Naive thymus-derived CD8-positive, alpha-beta T cell (primary cell): ENCODE results near the gene PTPN14. TPM values are rescaled to one million over a fixed set of nuclear protein-coding genes. Genes with fewer than 3 reads are reported as not detected.
A peak's percentile ranks its signal among the peaks of the same experiment; 100 is the strongest.

Source experiments
- ATAC-seq, 2 donors: fragments of 150-1000 bp; cut with Tn5 transposase in 1 of 2; sonication (Bioruptor Pico), chemical (Tn5 transposase) in 1 of 2; 1 replicate in 1 of 2; 2 replicates in 1 of 2; pipeline ENCODE4 v1.10.0; 2021; ENCODE audit warnings: mild to moderate bottlenecking in 2 of 2, moderate library complexity in 2 of 2
- POLR2A ChIA-PET: fragments of 350-600 bp; sonication (Branson Sonifier 250); formaldehyde crosslinking; loops from one replicate; lab custom pipeline; 2021; ENCODE audit warnings: antibody characterized with exemption; lab: Charles Lee
- DNase-seq, 10 donors: peaks; one replicate each; pipeline versions ENCODE4 v3.0.0 to v3.0.0-alpha.2; 2020 to 2022
- H3K27ac Mint-ChIP-seq, 10 donors: one replicate each; pipeline ENCODE4 v1.8.0; 2020 to 2022; ENCODE audit warnings: mild to moderate bottlenecking in 10 of 10, mixed read lengths in 10 of 10, moderate library complexity in 4 of 10, inconsistent platforms in 1 of 10
- H3K27me3 Mint-ChIP-seq, 5 donors: one replicate each; pipeline ENCODE4 v1.8.0; 2021 to 2022; ENCODE audit warnings: mixed read lengths in 5 of 5
- H3K36me3 Mint-ChIP-seq, 3 donors: one replicate each; pipeline ENCODE4 v1.8.0; 2020 to 2022; ENCODE audit warnings: mixed read lengths in 3 of 3, mild to moderate bottlenecking in 2 of 3, inconsistent platforms in 1 of 3
- H3K4me1 Mint-ChIP-seq, 4 donors: one replicate each; pipeline ENCODE4 v1.8.0; 2021 to 2022; ENCODE audit warnings: mixed read lengths in 4 of 4
- H3K4me3 Mint-ChIP-seq, 10 donors: one replicate each; pipeline ENCODE4 v1.8.0; 2020 to 2022; ENCODE audit warnings: mild to moderate bottlenecking in 10 of 10, mixed read lengths in 10 of 10, moderate library complexity in 6 of 10, inconsistent platforms in 1 of 10
- H3K9me3 Mint-ChIP-seq, 9 donors: one replicate each; pipeline ENCODE4 v1.8.0; 2020 to 2022; ENCODE audit warnings: mixed read lengths in 9 of 9, mild to moderate bottlenecking in 3 of 9, inconsistent platforms in 1 of 9, moderate library complexity in 1 of 9
- polyA plus RNA-seq, 3 donors: library from polyadenylated mRNA; unstranded; fragments of 300-500 nt; fragmentation: Illumina TruSeq; gene quantifications; one replicate each; pipeline ENCODE4 v1.2.3, GENCODE V29; 2021
- total RNA-seq, 8 experiments: library from RNA in 2 of 8; stranded (reverse) in 2 of 8; gene quantifications; one replicate each; pipeline ENCODE4 v1.2.3 and lab custom pipeline; 2021 to 2026

PTPN14 gene
- total and polyA plus RNA-seq, 5 experiments from 2014 or later: 0.01 to 0.05 (median 0.03) TPM; not detected in 1

DNA sequence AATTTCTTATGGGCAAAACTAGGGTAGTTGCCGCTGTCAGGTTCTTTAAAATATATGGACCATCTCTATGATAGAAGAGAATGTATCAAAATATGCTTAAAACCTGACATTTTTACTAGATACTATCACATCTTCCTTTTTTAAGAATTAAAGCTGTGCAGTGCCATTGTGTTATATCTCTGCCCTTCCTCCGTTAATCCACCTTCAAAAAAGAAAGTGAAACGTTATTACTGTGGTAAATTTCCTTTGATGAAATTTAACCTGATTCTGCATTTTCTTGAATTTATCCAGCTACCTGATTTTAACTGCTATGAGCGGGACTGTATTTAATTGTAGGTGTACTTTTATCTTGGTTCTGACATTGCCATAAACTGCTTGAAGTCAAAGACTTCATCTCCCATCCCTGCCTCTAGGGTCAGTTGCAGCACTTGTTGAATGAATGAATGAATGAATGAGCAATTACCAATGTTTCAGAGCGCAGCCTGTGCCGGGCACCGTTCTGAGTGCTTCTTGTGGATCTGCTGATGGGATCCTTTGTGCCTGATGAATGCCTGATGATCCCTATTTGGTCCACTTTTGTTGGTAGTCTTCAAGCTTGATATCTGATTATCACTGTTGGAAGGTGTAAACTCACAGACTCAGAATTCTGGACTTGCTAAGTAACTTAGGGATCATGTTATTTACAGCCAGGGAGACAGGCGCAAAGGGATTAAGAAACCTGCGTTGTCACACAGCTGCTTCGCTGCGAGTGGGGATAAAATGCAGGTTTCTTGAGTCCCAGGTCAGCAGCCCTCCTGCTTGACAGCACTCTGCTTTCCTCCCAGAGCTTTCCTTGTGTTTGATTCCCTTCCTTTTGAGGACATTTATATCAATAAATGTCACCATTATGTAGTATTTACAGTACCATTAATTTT lies 240.4 kb downstream of the PTPN14 start:
- peak overlapping the region in 7 of 10 donors; percentile 3 to 65 (median 51) for H3K27ac Mint-ChIP-seq
- peaks cover 0 to 33% (median 5%) of the 10 kb centered on the region in 3 donors for H3K36me3 Mint-ChIP-seq
- no peaks in the 10 kb centered on the region for H3K27me3 Mint-ChIP-seq
- POLR2A ChIA-PET: no interaction called here
- ATAC-seq (peak; percentile 32 to 47), DNase-seq (peak in 2 of 10 donors; percentile 10 to 17)
- peak overlapping the region; percentile 44 to 74 (median 67) for H3K4me3 Mint-ChIP-seq
- peaks cover 29 to 50% (median 36%) of the 10 kb centered on the region in 4 donors for H3K4me1 Mint-ChIP-seq
- H3K9me3 Mint-ChIP-seq: no peaks in the 10 kb centered on the region

GRCh38 chr1:214310010-214310409 lies 241.4 kb downstream of the PTPN14 start:
- H3K4me1 Mint-ChIP-seq: peaks cover 25 to 50% (median 36%) of the 10 kb centered on the region in 4 donors

GRCh38 chr1:214306269-214306668 lies 245.1 kb downstream of the PTPN14 start:
- Mint-ChIP-seq H3K36me3 (peaks cover 0 to 19% (median 6%) of the 10 kb centered on the region in 3 donors), H3K27ac (peak overlapping the region in 3 of 10 donors; percentile 3 to 68 (median 58)), H3K4me3 (no peak overlapping the region), H3K9me3 (no peaks in the 10 kb centered on the region), H3K4me1 (peaks cover 25 to 67% (median 53%) of the 10 kb centered on the region in 4 donors), H3K27me3 (no peaks in the 10 kb centered on the region)
- POLR2A ChIA-PET: no interaction called here
- DNase-seq (no peak), ATAC-seq (no peak)

More at GRCh38 chr1:214310010-214310409, 241.4 kb downstream of the PTPN14 start:
- H3K27ac Mint-ChIP-seq: peak overlapping the region in 2 of 10 donors; percentile 1 to 44
- DNase-seq: no peak
- POLR2A ChIA-PET: no interaction called here
- H3K9me3 Mint-ChIP-seq: no peaks in the 10 kb centered on the region
- peak overlapping the region in 7 of 10 donors; percentile 18 to 65 (median 44) for H3K4me3 Mint-ChIP-seq
- peaks cover 0 to 28% (median 4%) of the 10 kb centered on the region in 3 donors for H3K36me3 Mint-ChIP-seq
- no peak for ATAC-seq
- no peaks in the 10 kb centered on the region for H3K27me3 Mint-ChIP-seq

GRCh38 chr1:214305164-214305751 lies 246.1 kb downstream of the PTPN14 start:
- no peak for ATAC-seq
- H3K27ac Mint-ChIP-seq: no peak overlapping the region
- H3K9me3 Mint-ChIP-seq: no peaks in the 10 kb centered on the region
- H3K36me3 Mint-ChIP-seq: peaks cover 0 to 19% (median 6%) of the 10 kb centered on the region in 3 donors
- POLR2A ChIA-PET: no interaction called here
- no peak overlapping the region for H3K4me3 Mint-ChIP-seq
- no peak for DNase-seq
- no peaks in the 10 kb centered on the region for H3K27me3 Mint-ChIP-seq
- peaks cover 23 to 57% (median 45%) of the 10 kb centered on the region in 4 donors for H3K4me1 Mint-ChIP-seq

DNA sequence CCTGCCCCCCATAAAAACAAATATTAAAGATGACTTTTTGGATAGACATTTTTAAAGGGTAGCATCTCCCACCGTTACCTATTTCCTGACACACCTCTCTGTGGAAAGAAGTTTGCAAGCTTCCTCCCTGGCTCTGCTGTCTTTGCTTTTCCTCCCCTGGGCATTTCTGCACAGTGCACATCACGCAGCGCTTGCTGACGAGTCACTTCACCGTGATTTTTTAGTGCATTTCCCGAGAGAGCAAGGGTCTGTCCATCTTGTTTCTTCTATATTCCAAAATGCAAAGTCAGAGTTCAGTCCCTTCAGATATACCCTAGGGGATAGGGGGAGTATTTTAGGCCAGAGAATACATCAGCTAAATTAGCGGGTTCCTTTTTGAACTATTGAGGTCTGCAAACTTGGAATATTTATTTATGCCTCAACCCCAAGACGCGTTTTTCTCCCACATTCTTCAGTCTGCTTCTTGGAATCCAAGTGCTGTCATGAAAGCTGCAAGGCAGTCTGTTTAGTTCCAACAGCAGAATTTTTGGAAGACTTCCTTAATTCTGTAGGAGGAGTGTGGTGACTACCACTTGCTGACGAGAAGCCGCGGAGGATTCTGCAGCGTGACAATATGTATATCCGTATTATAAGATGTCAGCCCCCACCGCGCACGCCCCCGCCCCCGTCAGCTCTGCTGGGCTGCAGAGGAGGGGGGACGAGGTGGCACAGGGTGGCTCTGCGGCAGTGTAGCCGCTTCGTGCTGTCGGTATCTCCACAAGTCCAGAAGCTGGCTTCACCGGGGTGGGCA lies 248.1 kb downstream of the PTPN14 start:
- DNase-seq (no peak), ATAC-seq (no peak)
- peaks cover 0 to 17% (median 11%) of the 10 kb centered on the region in 3 donors for H3K36me3 Mint-ChIP-seq
- peak overlapping the region in 1 of 10 donors; percentile 21 for H3K27ac Mint-ChIP-seq
- H3K4me3 Mint-ChIP-seq: no peak overlapping the region
- POLR2A ChIA-PET: no interaction called here
- no peaks in the 10 kb centered on the region for H3K27me3 Mint-ChIP-seq
- no peaks in the 10 kb centered on the region for H3K9me3 Mint-ChIP-seq
- peaks cover 14 to 38% (median 28%) of the 10 kb centered on the region in 4 donors for H3K4me1 Mint-ChIP-seq

DNA sequence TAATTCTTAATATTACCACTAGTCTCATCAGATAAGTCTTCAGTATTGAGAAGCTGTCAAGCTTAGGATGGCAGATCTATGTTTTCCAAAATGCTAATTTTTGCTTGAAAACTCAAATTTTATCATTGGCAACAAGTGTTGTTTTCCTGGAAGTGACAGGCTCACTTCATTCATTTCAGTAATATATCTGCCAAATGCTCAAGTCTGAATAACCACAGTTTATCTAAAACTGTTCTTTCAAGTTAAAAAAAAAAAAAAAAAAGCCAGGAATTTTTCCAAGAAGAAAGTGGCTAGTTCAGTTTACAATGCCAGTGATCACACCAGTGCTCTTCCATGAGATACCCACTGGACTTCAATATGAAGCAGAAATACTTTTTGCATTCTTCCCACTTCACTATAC lies 249.9 kb downstream of the PTPN14 start:
- no peak overlapping the region for H3K4me3 Mint-ChIP-seq
- POLR2A ChIA-PET: no interaction called here
- H3K4me1 Mint-ChIP-seq: peaks cover 14 to 43% (median 27%) of the 10 kb centered on the region in 4 donors
- DNase-seq (no peak), ATAC-seq (no peak)
- H3K27ac Mint-ChIP-seq: no peak overlapping the region
- H3K36me3 Mint-ChIP-seq: peaks cover 0 to 20% (median 17%) of the 10 kb centered on the region in 3 donors
- no peaks in the 10 kb centered on the region for H3K9me3 Mint-ChIP-seq
- H3K27me3 Mint-ChIP-seq: no peaks in the 10 kb centered on the region

DNA sequence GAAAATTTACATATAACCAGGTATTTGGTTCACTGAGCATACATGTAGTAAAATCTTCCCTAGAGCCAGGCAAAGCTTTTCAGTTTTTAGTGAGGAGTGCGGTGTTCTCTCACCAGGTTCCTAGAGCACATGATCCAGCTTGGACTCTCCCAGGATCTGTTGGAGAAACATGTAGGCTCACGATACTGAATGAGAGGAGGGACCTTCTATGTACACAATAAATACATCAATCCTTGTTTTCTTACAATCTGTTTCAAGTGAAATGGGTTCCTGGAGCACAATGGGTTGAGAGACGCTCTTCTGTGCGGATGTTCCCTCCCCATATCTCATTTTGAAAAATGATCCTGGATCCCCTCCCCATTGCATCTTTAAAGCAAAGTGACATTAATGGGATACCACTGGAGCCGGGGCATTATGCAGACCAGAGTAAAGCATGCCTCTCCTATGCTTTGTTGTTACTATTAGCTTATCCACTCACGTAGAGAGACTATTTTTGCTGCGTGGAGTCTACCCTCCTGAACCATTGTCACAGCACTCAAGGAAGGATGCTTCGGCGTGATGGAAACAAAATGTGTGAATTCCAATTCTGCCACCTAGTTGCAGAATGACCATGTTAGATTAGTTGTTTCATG lies 251.1 kb downstream of the PTPN14 start:
- peaks cover 14 to 49% (median 30%) of the 10 kb centered on the region in 4 donors for H3K4me1 Mint-ChIP-seq

More for the DNA sequence above, 251.1 kb downstream of the PTPN14 start:
- H3K27ac Mint-ChIP-seq: peak overlapping the region in 1 of 10 donors; percentile 0
- DNase-seq (no peak), ATAC-seq (no peak)
- H3K4me3 Mint-ChIP-seq: no peak overlapping the region
- POLR2A ChIA-PET: no interaction called here
- H3K36me3 Mint-ChIP-seq: peaks cover 0 to 21% (median 9%) of the 10 kb centered on the region in 3 donors
- no peaks in the 10 kb centered on the region for H3K9me3 Mint-ChIP-seq
- no peaks in the 10 kb centered on the region for H3K27me3 Mint-ChIP-seq

Other genes with a start within 250 kb of the PTPN14 start
- gene CENPF, start 51.6 kb upstream of the PTPN14 start, total RNA-seq: 1 to 10 TPM; 1.8 to 2.6 TPM
- gene CENPF, start 51.6 kb upstream of the PTPN14 start, polyA plus RNA-seq: 1 to 10 TPM in 1 of 3 donors, under 1 TPM in 1, not detected in 1; 0.66 to 1.5 TPM